ENCODE data around the gene PKIB.

The PKIB gene

GRCh38 chr6:122749451-122750050, 139.3 kb downstream of the PKIB start:
- DNase-seq: no peak

DNA sequence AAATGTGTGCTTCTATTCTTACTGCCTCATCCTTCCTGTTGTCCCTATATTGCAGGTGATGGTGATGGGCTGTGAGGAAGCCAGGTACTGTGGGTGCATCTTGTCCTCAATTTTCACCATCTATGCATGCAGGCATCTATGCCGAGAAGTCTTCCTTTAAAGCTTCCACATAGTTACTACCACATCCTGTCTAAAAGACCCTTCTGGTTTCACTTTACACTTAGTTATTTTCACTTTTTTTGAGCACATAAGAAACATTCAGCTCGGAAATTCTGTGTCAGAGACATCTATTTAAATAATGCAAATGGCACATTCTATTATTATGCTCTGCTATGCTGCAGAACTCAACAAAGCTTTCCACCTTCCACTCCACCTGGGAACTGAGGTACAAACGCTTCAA, 141.1 kb downstream of the PKIB start:
- no peak for DNase-seq

DNA sequence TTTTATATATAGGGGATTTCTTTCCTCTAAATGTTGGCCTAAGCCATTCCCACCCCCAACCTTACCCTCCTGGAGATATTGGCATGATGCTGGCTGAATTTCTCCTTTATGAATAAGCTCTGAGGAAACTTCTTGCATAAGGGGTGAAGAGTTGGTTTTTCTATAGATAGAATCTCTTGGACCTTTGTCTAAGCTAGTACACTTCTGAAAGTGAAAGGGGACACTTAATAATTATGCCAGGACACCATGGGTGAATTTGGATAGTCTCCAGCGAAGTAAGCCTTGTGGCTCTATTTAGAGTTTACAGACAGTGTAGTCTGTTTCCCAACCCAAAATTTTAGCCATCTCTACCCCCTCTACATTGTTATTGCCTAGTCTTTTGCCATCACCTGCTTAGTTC, 142.3 kb downstream of the PKIB start:
- no peak for DNase-seq

DNA sequence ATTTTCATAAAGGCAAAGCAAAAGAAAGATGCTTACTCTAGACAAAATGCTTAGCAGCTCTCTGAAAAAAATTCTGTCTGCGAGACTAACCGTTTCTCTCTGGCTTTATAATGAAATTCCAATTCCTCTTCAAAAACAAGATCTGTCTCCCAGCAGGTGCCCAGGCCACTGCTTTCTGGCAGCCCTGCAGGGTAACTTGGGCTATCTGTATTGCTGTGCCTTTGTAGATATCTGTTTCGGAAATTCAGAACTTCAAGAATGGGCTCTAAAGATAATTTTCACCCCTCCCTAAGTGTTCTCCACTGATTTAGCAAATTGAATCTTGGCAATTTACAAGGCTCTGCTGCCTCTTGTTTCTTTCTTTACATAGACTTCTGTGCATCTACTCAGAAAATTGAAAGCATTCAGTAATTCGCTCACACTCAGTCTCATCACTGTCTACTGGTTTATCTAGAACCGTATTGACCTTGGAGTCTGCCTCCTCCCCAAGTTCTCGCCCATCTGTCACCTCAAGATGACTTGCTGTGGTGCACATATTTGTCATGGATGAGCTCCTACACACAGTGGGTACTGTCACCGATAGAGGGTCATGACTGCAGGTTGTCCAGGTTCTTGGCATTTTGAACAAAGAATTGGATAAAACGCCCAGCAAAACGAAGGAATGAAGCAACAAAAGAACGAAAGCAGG, 142.9 kb downstream of the PKIB start:
- DNase-seq: no peak

DNA sequence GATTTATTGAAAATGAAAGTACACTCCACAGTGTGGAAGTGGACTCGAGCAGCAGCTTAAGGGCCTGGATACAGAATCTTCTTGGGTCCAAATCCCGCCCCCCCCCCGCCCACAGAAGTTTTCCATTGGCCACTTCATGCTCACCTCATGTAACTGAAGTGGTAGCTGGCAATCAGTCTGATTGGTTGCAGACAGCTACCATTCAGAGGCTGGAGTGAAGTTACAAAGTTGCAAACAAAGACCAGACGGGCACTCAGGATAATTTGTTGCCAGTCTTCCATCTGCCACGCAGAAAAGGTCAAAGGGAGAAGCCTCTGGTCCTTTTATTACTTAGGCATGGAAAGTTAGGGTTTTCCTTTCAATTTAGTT, 143.5 kb downstream of the PKIB start:
- no peak for DNase-seq

GRCh38 chr6:122754191-122754731, 144.1 kb downstream of the PKIB start:
- DNase-seq: no peak

DNA sequence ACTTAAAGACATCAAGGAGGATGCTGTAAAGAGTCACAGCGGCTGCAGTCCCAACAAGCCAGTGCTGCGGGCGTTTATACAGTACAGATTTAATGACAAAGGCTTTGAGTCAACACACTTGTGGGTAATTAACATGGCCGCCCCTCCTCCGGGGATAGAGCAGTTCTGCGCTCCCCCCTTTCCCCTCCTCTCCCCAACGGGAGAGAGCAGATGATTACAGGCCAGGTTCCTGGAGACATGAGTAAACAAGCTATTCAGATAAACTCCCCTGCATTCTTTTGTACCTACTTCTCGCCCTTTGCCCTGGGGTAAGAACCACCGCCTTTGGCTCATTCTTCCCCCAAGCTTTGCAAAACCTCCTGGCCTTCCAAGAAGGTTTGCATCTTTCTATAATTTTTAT, 145.7 kb downstream of the PKIB start:
- DNase-seq: no peak

DNA sequence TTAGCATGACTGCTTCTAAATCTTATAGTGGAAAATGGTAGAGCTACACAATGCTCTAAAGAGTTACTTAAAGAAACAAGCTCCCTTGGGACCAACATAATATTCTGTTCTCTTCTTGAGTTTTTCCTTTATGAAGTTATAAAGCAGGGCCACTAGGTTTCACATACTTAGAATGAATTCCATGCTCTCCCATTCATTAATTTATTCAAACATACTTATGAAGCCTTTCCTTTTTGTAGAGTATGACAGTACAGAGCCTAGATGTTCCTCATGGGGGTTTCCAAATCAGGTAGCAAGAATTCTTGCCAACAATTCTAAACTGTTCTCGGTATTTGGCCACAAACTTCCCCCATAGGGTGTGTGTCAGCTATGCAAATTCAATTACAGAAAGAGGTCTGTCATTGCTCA, 148.7 kb downstream of the PKIB start:
- no peak for DNase-seq

DNA sequence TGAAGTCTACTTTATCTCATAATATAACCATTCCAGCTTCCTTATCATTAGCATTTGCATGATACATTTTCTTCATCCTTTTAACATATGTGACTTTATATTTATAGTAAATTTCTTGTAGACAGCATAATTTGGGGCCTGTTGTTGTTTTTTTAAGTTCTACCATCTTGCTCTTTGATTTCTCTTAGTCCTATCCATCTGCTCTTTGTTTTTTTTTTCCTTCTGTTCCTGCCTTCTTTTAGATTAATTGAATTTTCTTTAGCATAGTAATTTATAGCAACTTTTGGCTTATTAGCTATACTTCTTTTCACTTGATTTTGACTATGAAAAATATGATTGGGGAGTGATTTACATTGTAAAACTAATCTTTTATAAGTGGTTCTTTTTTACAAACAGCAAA, 150.1 kb downstream of the PKIB start:
- DNase-seq: no peak

GRCh38 chr6:122766256-122766655, 156.1 kb downstream of the PKIB start:
- no peak for DNase-seq

GRCh38 chr6:122770835-122771601, 160.8 kb downstream of the PKIB start:
- no peak for DNase-seq

DNA sequence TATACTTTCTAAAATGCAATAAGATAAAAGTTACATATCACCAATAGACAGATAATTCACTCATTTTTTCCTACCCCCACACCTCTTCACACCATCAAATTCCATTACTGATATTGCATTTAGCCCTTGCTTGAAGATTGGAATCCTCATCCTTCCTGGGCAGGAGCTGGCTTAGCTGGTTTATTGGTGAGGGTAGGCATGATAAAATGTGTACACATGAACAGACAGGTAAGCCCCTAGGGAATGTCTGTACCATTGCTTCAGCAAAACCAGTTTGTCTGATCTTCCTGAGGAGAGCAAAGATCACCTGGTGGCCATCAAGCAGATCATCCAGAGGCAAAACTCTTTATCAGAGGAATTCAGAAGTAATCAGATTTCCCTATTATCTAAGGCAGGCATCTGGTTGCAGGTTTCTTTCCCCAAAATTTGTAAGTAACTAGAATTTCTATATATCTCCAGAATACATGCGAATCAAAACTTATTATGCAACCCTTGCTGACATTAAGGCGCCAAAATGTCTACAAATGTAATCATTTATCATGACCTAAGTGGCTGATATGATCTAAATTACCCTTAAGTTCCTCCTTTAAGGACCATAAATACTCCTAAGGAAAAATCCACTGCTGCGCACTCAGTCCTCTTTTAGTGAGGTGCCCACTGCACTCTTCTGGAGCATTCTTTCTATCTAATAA, 162.7 kb downstream of the PKIB start:
- DNase-seq: no peak

Data from activated CD4-positive, alpha-beta T cell treated with anti-CD3 and anti-CD28 coated beads, Interleukin-2, amount 50 U/mL, for 48 hours (primary cell).